GM12872 (cell line): ENCODE results near the gene SMTN.

Experiments
- CTCF ChIP-seq: IDR thresholded peaks from 3 replicates; pipeline ENCODE4 v1.5.1; 2011; ENCODE audit warnings: low read depth, mild to moderate bottlenecking, low read length, moderate library complexity; ENCODE audit not compliant: insufficient read depth

SMTN gene

GRCh38 chr22:31136711-31137110 lies 55.6 kb downstream of the SMTN start:
- TF ChIP-seq CTCF = no peak

GRCh38 chr22:31137721-31138120 lies 56.6 kb downstream of the SMTN start:
- TF ChIP-seq CTCF = no peak

- no peak for TF ChIP-seq CTCF
Observed at GRCh38 chr22:31138126-31138525, 57.0 kb downstream of the SMTN start.

GRCh38 chr22:31139066-31139465 lies 57.9 kb downstream of the SMTN start:
- no peak for TF ChIP-seq CTCF

GRCh38 chr22:31139866-31140716 lies 59.0 kb downstream of the SMTN start, which contains the start of gene PLA2G3:
PLA2G3 (minus strand) TSS chr22:31140508; CDS start chr22:31140354, 154 bp downstream.
- TF ChIP-seq CTCF = no peak

GRCh38 chr22:31140746-31141145 lies 59.6 kb downstream of the SMTN start:
- TF ChIP-seq CTCF = no peak

- TF ChIP-seq CTCF = no peak
Observed at GRCh38 chr22:31141551-31141950, 60.4 kb downstream of the SMTN start.
